Stimulated activated CD4-positive, alpha-beta T cell treated with anti-CD3 and anti-CD28 coated beads, TNF-alpha, amount 100 ng/mL, for 24 hours (primary cell): ENCODE measurements around the gene JPH4.

Source experiments
- DNase-seq, 3 experiments: peaks; one replicate each; pipeline ENCODE4 v3.0.0-alpha.2; 2020; ENCODE audit warnings: low read depth in 3 of 3

The JPH4 gene

DNA sequence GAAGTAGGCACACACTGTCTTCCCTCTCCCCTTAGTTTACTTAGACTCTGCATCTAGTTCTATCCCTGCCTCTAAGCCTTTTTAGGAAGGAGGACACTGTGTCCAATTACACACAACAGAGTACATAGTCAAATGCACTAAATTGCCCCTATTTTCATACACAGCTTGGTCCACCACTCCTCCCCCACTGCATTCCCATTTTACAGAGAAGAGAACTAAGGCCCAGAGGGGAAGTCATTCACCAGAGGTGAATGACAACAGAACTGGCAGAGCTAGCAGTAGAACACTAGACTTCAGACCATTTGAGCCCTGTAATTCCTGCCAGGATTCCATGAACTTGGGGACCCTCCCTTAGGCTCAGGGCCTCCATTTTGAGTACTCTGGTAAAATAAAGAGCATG, 1.1 kb upstream of the JPH4 start:
- no peak for DNase-seq

DNA sequence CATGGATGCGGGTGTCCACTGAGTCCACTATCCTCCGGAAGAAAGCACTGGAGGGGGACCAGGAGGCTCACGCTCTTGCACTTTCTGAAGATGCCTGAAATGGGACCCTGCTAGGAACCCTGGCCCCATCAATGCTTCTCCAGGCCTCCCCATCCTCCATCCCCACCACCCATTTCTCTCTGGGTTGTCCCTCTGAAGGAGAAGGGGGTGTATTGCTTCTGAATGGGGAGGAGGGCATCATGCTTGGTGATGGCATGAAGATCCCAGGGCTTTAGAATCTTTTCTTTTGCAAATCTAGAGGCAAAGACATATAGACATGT, 681 bp upstream of the JPH4 start:
- no peak for DNase-seq

DNA sequence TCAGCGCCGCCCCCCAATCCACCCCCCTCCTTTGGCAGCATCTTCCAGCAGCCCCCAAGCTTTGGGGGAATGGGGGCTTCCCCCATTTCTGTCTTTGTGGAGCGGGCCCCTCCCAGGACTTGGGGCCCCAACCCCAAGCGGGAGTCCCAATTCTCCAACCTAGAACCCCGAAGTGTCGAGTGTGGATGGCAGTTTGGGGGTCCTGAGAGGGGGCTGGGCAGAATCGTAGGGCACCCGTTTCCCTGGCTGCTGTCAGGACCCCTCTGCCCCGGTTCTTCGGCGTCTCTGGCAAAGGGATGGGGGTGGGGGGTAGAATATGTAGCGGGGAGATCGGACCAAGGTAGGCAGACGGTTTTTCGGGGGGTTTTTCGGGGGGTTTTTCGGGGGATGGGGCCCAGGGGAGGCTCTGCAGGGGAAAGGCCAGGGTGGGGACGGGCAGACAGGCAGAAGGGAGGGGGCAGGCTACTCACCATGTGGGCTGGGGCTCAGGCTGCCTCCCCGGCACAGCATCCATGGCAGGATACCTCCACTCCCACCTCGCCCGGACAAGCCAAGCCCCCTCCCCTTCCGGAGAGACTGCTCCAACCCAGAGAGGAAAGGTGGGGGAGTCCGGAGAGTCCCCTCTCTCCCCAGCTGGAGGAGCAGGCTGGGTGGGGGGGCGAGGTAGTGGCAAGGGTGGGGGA, 739 bp downstream of the JPH4 start:
- no peak for DNase-seq

DNA sequence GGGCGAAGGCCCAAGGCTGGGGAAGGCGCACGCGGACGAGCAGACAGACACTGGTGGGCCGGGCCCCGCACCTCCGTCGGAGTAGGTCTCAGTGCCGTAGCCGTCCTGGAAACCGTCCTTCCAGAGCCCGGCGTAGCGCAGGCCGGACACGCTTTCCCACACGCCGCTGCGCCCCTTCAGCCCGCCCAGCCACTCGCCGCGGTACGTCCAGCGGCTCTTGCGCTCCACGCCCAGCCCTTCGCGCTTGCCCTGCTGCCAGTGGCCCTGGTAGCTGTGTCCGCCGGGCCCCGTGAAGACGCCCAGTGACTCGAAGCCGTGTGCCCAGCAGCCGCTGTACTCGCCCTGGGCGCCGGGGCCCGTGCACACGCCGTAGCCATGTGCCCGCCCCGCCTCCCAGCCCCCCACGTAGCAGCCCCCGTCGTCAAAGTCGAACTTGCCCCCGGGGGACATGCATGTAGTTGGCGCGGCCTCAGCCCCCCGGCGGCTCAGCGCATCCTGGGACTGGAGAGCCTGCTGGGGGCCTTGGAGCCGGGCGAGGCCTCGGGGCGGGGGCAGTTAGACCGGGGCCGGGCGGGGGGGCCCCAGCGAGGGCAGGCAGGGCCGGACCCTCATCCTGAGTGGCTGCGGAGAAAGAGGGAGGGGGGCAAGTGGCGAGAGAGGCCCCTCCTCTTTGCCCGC, 1.4 kb downstream of the JPH4 start:
- DNase-seq = no peak

- no peak for DNase-seq
Observed at GRCh38 chr14:23573384-23574015, 5.1 kb downstream of the JPH4 start.

GRCh38 chr14:23572836-23573235, 5.8 kb downstream of the JPH4 start:
- DNase-seq = no peak

- no peak for DNase-seq
Observed at GRCh38 chr14:23572524-23572828, 6.1 kb downstream of the JPH4 start.

DNA sequence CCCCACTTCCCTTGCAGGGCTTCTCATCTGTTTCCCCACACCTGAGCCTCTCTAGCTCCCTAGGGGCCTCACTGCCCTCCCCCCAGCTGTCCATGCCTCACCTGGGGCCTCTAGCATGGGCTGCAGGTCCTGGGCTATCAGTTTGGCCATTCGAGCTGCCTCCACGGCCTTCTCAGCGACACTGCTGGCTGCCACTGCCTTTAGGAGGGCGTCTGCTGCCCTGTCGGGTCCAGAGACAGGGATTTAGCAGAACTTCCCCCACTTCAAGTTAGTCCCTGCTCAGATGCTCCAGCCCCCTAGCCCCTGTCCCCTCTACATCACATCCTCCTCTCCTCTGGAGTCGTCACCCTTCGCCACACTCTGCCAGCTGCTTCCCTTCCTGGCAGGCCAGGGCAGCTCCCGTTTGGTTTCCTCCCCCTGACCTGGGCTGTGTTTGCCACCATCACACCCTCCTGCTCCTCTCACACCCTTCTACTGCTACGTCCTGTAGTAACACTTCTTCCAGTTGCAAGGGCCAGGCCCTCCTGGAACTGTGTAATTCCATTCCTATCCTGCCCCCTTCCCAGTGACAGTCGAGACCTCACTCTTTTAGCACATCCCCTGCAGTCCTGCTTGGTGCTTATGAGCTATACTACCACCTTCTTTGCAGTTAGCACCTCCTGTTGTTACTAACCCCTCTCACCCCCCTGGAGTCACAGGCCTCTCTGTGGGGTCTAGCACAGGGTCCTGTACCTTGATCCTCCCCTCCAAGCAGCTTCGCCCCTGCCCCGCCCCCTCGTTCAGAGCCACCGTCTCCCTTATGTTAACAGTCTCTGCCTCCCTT, 6.7 kb downstream of the JPH4 start:
- no peak for DNase-seq

DNA sequence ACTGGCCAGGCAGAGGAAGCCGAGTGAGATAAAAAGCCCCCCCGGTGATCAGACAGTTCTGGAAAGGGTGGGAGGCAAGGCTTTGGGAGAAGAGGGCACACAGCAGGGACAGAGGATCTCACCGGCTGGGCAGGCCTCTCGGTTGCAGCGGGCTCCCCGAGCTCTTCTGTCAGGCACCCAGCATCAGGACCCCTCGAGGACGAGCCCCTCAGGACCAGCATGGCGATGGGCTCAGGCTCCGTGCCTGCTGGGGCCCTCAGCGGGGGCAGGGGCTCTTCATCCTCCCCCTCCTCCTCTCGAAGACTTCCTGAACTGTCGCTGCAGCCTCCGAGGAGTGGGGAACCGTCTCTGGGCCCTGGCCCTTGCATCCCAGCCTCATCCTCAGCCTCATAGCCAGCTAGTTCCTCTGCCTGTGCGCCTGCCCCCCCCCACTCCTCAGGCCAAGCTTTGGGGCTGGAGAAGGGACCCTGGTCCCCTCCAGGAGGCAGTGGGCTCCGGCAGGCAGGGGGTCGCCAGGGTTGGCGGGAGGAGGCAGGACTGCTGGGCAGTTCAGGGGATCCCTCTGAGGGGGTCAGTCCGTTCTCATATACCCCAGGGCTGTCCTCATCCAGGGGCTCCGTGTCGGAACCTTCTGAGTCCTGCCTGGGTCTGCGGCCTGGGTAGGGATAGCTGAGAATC, 7.6 kb downstream of the JPH4 start:
- no peak for DNase-seq

DNA sequence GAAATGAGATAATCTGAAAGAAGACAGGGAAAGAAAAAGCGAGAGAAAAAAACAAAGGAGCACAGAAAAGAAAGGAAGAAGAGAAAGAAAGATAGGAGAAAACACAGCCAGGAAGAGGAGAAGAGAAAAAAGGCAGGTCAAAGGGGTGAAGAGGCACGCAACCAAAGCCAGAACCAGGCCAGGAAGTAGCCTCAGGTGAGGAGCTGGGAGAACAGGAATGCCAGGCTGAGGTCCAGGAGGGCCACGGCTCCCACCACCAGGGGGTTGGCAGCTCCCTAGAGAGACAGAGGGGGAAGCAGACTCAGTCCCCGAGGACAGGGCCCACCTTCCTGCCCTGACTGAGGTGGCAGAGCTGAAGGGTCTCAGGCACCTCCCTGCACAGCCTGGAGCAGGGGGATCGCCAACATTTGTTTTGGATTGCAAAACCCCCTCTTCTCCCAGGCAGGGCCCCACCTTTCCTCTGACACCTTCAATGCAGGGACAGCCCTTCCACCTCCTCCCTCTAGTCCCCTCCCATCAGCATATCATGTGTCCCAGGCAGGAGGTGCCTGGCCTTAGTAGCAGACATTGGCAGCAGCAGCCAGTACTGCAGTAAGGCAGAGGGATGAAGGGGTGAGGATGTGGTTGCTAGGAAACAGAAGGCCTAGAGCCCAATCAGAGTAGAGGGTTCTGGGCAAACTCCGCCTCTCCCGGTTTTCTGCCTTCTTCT, 9.0 kb downstream of the JPH4 start:
- no peak for DNase-seq

DNA sequence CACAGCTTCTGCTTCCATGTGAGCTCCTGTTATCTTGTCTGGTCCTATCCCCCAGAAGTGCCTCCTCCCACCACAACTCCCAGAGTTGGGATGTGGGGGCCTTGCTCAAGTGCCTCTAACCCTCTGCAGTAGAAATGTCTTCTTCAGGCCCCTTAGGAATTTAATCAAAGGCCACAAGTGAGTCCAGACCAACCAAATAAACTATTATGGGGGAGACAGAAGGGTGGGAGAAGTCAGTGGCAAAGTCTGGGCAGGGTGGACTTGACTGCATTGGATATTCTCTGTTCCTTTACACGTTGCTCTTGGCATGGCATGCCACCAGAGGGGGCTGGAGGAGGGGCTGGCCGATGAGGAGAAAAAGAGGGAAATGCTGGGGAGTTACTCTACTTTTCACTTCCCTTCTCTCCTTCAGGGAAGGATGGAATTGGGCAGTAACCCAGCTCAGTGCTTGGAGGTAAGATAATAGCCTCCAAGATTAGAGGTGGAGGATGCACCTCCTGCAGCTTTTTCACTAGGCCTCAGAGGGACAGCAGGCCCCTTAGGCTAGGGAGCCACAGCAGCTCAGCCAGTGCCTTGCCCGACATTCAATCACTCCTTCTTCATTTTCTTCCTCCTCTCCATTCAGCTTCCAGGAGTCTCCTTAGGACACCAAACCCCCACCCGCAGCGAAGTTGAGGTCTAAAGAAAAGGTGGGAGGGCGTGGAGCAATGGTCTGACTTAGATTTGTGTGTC, 9.8 kb downstream of the JPH4 start:
- no peak for DNase-seq

GRCh38 chr14:23568021-23568599, 10.5 kb downstream of the JPH4 start:
- no peak for DNase-seq

GRCh38 chr14:23567186-23568020, 11.2 kb downstream of the JPH4 start, which contains the start of gene AP1G2:
AP1G2 (minus strand) TSS chr14:23567791; CDS start chr14:23567314, 477 bp downstream.
- peak; percentile 76 to 93 (median 78) for DNase-seq

- DNase-seq = no peak
Observed at GRCh38 chr14:23566778-23567185, 11.8 kb downstream of the JPH4 start.

DNA sequence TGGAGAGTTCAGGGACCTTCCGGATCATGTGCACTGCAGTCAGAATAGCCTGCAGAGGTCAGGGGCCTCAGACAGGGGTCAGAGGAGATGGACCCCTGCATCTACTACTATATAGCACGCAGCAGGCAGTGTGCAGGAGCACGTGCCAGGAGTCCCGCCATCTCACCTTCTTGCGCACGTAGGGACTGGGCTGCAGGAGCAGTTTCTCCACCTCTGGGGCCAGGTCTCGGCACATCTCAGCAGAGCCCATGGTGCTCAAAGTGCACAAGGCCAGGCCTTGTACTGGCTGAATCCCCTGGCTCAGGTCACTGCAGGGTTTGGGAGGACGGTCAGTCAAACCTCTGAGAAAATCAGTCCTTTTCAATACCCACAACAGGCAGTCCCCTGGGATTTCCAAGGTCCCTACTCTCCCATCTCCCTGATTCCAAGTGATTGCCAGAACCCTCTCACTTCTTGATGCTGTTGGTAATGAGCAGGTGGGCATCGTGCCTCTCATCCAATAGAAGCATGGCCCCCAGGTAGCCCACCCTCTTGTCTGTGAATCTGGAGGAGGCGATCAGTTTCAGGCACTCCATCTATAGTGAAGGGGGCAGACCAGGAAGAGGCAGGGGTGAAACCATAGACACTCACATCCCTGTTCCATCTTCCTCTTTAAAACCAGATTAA, 12.3 kb downstream of the JPH4 start:
- no peak for DNase-seq

- DNase-seq = no peak
Observed at GRCh38 chr14:23565626-23566025, 13.0 kb downstream of the JPH4 start.

DNA sequence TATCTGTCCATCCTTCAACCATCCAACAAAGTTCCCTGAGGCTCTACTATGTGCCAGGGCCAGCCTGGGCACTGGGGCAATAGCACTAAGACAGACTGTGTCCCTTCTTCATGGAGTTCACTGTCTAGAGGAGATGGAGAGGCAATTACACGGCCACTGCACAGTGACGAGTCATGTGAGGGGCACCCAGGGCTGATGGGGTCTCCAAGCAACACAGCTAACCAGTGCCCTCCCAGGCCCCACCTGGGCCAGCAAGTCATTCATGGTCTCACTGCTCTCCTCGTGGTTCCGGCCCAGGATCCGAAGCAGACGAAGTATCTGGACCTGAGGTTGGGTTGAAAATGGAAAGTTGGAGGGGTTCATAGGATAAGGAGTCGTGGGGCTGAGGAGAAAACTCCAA, 13.7 kb downstream of the JPH4 start:
- no peak for DNase-seq

GRCh38 chr14:23564181-23564812, 14.3 kb downstream of the JPH4 start:
- DNase-seq = no peak
